Measurements from ENCODE around the gene SMURF1.
"Not testable (repeated sequence)": the region's sequence is repeated elsewhere in the genome, so short reads cannot be mapped to it uniquely, and the experiment has no call there.

Gene SMURF1

DNA sequence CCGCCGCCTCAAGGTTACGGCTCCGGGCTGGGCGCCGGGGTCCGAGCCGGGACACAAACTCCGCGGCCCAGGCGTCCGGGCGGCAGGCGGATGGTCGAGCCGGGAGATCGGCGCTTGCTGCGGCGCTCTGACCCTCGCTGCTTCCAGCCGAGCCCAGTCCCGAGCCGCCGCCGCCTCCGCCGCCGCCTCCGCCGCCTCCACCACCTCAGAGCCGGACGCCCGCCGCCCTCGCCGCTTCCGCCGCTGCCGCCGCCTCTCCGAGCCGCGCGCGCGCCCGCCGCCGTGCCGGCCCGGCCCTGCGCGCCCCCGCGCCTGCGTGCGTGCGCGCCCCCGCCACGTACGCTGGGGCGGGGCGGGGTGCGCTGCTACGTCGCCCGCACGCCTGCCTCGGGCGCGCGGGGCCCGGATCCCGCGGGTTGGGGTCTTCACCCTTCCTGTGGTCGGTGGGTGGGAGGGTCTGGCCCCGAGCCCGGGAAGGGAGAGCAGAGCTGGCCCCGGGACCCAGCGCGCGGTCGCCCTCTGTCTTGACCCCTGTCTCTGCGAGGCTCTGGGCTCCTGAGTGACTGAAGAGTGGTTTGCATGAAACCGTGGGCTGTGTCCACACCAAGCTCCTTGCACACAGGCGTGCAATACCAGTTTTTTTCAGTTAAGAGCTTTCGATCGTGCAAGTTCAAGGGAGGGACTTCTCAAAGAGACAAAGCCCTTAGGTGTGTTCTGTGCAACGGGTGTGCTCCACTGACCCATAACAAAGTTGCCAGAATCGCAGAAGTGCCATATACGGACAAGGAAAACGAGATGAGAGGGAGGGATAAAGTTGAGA lies at the start of gene SMURF1:
Gene SMURF1 (minus strand): TSS at position 256 of the 820 bp plus-strand sequence. CDS start 328 bp downstream, outside the sequence.
- peak; percentile 73 for DNase-seq

- no peak for DNase-seq
These were observed 48.1 kb upstream of the SMURF1 start for GRCh38 chr7:99191869-99192596.

GRCh38 chr7:99190359-99191009 lies 46.6 kb upstream of the SMURF1 start:
- DNase-seq: no peak

DNA sequence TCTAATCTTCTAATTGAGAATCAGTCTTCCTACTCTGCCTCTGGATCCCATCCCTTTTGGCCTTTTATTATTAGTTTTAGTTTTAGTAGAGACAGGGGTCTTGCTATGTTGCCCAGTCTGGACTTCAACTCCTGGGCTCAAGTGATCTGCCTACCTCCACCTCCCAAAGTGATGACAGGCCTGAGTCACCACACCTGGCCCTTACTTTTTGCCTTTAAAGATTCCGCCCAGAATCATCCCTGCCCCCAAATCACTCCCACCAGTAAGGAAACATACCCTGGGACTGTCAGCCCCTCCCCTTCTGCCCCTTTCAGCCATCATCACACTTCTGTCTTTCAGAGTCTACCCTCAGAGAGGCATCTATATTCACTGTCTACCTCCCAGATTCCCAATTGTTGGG lies 45.3 kb upstream of the SMURF1 start:
- DNase-seq: no peak

DNA sequence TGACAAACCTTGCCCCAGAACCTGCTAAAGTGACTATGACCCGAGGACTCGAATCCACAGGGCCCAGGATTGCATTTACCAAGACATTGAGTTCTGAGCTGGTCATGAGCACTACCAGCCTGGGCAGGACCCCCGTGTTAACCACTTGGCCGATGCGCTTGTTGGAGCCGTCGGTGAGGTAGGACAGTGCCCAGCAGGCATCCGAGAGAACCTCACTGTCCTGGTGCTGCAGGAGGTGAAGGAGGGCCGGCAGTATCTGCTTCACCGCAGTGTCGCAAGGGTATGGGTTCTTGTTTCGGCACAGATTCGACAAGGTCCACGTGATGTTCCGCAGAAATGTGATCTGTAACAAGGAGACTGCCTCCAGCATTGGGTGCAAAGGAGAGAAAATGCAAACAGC lies 44.3 kb upstream of the SMURF1 start:
- DNase-seq: no peak

DNA sequence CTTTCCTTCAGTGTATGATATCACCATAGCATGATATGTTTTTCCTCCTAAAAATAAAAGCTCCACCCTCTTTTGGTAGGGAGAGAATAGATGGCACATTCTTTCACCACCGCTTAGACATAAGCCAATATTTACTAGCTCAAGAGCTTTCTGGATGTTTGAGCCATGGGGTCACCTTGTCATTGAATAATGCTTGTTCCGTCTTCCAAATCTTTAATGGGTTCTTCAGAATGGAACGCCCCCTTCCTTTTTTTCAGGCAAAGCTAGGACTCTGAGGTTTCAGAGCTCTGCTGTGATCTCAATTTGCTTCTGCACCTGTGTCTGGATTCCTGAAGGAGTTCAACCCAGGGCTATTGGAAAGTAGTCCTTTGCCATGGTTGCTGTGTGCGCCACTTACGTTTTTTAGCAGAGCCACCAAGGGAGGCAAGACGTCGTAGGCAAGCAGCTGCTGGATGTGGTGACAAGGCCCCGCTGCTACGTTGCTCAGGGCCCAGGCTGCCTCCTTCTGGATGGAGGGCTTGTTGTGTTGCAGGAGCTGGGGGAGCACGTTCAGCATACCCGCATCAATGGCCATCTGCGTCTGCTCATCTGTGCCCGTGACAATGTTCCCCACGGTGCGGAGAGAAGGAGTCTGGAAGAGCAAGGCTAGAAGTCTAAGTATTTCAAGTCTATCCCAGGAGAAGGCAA lies 40.8 kb upstream of the SMURF1 start:
- no peak for DNase-seq

DNA sequence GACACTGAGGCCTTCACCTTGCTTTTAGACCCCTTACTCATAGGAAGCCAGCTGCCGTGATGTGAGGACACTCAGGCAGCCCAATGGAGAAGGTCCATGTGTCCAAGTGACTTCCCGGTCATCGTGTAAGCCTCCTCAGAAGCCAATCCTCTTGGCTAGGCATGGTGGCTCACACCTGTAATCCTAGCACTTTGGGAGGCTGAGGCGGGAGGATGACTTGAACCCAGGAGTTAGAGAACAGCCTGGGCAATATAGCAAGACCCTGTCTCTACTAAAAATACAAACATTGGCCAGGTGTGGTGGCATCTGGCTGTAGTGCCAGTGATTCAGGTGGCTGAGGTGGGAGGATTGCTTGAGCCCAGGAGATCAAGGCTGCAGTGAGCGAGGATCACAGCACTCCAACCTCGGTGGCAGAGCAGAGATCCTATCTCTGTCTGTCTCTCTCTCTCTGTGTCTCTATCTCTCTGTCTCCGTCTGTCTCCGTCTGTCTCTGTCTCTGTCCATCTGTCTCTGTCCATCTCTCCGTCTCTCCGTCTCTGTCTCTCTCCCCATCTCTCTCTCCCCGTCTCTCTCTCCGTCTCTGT lies 36.3 kb upstream of the SMURF1 start:
- DNase-seq: no peak

GRCh38 chr7:99177165-99177564 lies 33.3 kb upstream of the SMURF1 start:
- DNase-seq: no peak

DNA sequence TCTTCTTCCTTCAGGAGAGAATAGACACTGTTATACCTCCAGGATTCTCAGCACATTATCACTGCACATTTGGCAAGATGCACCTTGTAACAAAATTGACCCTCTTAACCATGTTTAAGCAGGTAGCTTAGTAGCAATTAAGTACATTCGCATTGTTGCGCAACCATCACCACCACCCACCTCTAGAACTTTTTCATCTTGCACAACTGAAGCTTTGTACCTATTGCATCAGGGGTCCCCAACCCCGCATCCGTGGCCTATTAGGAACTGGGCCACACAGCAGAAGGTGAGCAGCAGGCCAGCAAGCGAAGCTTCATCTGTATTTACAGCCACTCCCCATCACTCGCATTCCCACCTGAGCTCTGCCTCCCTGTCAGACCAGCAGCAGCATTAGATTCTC lies 29.9 kb upstream of the SMURF1 start:
- no peak for DNase-seq

GRCh38 chr7:99171731-99172130 lies 27.8 kb upstream of the SMURF1 start:
- no peak for DNase-seq

- DNase-seq: no peak
These were observed 26.8 kb upstream of the SMURF1 start for GRCh38 chr7:99170730-99171074.

GRCh38 chr7:99170065-99170729 lies 26.3 kb upstream of the SMURF1 start:
- no peak for DNase-seq

DNA sequence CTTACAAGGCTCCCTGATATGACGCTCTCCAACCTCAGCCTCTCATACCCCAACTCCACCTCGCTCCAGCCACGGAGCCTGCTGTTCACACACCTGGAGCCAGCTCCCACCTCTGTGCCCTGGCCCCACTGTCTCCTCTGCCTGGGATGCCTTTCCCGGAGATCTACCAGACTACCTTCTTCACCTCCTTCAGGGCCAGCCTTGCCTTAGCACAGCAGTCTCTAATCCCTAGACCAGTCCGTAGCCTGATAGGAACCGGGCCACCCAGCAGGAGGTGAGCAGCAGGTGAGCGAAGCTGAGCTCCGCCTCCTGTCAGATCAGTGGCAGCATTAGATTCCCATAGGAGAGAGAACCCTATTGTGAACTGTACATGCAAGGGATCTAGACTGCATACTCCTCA lies 23.2 kb upstream of the SMURF1 start:
- DNase-seq: no peak

DNA sequence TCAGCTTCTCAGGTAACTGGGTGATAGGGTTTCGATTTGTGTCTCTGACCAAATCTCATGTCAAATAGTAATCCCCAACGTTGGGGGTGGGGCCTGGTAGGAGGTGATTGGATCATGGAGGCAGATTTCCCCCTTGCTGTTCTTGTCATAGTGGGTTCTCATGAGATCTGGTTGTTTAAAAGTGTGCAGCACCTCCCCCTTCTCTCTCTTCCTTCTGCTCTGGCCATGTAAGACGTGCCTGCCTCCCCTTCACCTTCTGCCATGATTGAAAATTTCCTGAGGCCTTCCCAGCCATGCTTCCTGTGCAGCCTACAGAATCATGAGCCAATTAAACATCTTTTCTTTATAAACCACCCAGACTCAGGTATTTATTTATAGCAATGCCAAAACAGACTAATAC lies 21.9 kb upstream of the SMURF1 start:
- DNase-seq: no peak

DNA sequence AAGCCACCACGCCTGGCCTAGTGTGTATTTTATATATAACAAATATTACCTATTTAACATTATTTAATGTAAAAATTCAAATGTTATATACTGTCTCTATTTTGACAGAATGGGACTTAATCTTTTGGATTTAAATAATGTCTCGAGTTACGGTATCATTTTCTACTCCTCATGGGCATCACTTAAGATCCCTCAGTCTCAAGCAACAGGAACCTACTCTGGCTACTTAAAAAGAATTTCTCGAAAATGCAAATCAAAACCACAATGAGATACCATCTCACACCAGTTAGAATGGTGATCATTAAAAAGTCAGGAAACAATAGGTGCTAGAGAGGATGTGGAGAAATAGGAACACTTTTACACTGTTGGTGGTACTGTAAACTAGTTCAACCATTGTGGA lies 19.8 kb upstream of the SMURF1 start:
- DNase-seq: not testable (repeated sequence)

- no peak for DNase-seq
These were observed 12.7 kb upstream of the SMURF1 start for GRCh38 chr7:99156649-99157048.

- no peak for DNase-seq
These were observed 11.3 kb upstream of the SMURF1 start for GRCh38 chr7:99155211-99155610.

DNA sequence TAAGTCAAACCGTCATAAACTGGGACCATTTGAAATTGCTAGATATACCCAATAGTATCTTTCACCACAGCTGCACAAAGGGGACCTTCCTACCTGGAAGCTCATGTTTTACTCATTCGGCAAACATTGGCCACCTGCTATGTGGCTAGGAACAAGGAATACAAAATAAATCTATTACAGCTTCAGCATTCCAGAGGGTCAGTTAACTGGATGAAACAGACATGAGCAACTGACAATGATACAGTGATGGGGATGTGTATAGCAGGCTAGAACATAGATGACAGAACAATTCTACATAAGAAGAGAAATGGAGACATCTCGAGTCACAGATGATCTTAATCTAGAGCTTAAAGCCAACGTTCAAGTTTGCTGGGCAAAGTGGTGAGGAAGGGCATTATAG lies 3.1 kb upstream of the SMURF1 start:
- DNase-seq: no peak

GRCh38 chr7:99143521-99143852 lies 421 bp downstream of the SMURF1 start:
- DNase-seq: no peak

DNA sequence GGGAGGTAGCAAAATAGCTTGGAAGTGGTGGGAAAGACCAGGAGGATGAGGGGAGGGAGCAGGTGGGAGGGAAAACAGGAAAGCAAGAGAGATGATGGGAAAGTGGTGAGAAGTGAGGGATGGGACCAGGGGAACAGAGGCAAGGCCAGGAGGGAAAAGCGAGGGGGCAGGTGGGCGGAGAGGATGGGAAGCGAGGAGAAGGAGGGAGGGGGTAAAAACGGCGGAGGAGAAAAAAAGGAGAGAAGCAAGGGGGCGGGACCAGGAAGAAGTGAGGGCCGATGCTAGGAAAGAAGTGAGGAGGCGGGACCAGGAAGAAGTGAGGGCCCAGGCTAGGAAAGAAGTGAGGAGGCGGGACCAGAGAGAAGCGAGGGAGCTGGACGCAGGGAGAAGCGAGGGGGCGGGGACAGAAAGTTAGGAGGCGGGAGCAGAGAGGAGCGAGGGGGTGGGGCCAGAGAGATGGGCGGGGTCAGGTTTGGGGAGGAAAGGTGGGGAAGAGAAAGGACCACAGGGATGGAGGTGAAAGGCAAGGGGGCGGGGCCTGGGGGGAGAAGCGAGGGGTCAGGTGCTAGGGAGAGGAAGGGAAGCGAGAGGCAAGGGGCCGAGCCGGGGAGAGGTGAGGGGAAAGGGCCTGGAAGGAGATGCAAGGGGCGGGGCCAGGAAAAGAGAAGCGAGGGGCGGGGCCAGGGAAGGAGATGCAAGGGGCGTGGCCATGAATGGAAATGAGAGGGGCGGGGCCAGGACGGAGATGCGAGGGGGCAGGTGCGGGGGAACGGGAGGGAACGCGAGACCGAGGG lies 984 bp downstream of the SMURF1 start:
- peak; percentile 93 for DNase-seq

DNA sequence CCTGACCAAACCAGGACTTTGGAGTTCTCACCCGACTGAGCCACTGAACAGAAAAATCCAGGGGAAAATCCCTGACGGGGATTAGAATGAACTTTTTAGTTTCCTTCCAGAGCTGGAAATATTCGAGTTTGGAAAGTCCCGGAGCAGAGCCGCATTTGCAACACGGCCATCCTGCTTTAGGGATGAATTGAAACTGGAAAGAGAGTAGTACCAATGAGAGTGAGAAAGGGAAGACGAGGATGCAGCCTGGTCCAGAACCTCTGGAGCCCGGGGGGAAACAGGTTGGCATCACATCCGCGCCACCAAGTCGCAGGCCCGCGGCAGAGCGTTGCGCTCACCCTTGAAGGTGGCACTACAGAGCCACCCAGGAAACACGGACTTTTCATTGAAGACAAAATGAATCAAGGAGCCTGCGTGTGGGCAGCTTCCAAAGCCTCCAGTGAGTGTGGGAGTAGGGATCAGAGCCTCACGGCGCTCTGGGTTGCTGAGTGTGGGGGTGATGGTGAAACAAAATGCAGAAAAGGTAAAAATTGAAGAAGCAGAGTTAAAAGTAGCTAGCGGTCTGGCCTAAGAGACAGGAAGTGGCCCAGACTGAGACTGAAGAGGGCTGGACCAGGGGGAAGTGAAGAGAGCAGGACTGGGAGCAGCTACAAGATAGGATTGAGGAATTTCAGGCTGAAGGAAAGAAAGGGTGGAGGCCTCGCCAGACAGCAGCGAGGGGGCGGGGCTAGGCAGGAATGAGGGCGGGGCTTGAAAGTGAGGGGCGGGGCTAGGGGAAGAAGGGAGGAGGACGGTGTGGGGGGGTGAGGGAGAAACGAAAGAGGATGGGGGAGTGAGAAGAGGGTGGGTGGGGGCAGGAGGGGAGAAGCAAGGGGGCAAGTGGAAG lies 1.8 kb downstream of the SMURF1 start:
- no peak for DNase-seq

Measured in NCI-H2171 (cell line).